A549 (cell line): ENCODE results near the gene CD8B. TPM values are rescaled to one million over a fixed set of nuclear protein-coding genes. Genes with fewer than 3 reads are reported as not detected.

Experiments used
- ATAC-seq, 2 experiments: fragments of 200-7000 bp in 1 of 2; fragments of >200 bp in 1 of 2; cut with Nextera tagmentation in 1 of 2; cut with Tn5 transposase in 1 of 2; 3 replicates each; pipeline versions ENCODE4 v1.8.0 to v1.9.1; 2018 to 2020; ENCODE audit warnings: mild to moderate bottlenecking in 1 of 2, moderate library complexity in 1 of 2
- CTCF ChIA-PET: fragments of 300-600 bp; sonication (Branson Sonifier 250); formaldehyde crosslinking; extraction: SDS; loops from one replicate; lab custom pipeline; 2021; ENCODE audit warnings: antibody characterized with exemption, inconsistent platforms; lab: Yijun Ruan, JAX
- POLR2A ChIA-PET: fragments of 350-600 bp; formaldehyde crosslinking; extraction: SDS; loops from one replicate; lab custom pipeline; 2021; ENCODE audit warnings: antibody characterized with exemption, inconsistent platforms; lab: Yijun Ruan, JAX
- DNase-seq, 2 experiments: peaks; one replicate each; pipeline versions ENCODE4 v3.0.0 to v3.0.0-alpha.2; 2011 to 2016; ENCODE audit warnings: low read depth in 1 of 2, low spot score in 1 of 2
- FAIRE-seq: peaks from 2 replicates; lab custom pipeline; 2011; peaks lifted over from hg19 to GRCh38; lab: Jason Lieb, UNC
- H3K27ac ChIP-seq, 2 experiments: fragments of >200 bp; sonication (Bioruptor Twin); formaldehyde crosslinking; 3 replicates each; pipeline ENCODE4 v1.5.1; 2016 to 2017
- H3K4me1 ChIP-seq: fragments of >200 bp; sonication (Bioruptor Twin); formaldehyde crosslinking; 3 replicates; pipeline ENCODE4 v1.6.1; 2016
- H3K4me2 ChIP-seq: fragments of >200 bp; sonication (Bioruptor Twin); formaldehyde crosslinking; 3 replicates; pipeline ENCODE4 v1.6.1; 2016
- H3K4me3 ChIP-seq: fragments of >200 bp; sonication (Bioruptor Twin); formaldehyde crosslinking; 3 replicates; pipeline ENCODE4 v1.5.1; 2016
- H3K9me3 ChIP-seq: fragments of >200 bp; sonication (Bioruptor Twin); formaldehyde crosslinking; 3 replicates; pipeline ENCODE4 v1.6.1; 2016
- CEBPB ChIP-seq, 2 experiments: fragments of >200 bp in 1 of 2; sonication (Bioruptor Twin) in 1 of 2; formaldehyde crosslinking in 1 of 2; IDR thresholded peaks; 2 replicates each; pipeline ENCODE4 v1.6.1; 2012 to 2016
- EP300 ChIP-seq, 2 experiments: fragments of >200 bp; sonication (Bioruptor Twin); formaldehyde crosslinking; IDR thresholded peaks; 2 replicates in 1 of 2; 3 replicates in 1 of 2; pipeline ENCODE4 v1.6.1; 2016 to 2017
- ESRRA ChIP-seq: fragments of 150-350 bp; IDR thresholded peaks from 2 replicates; pipeline ENCODE4 v1.6.1; 2014; ENCODE audit warnings: mild to moderate bottlenecking, low read length, borderline replicate concordance
- FOSL2 ChIP-seq, 2 experiments: fragments of 450-650 bp in 1 of 2; fragments of >200 bp in 1 of 2; sonication (Bioruptor Twin) in 1 of 2; formaldehyde crosslinking; IDR thresholded peaks; 2 replicates each; pipeline versions ENCODE4 v1.5.0 to v1.6.1; 2016 to 2020; ENCODE audit warnings: mild to moderate bottlenecking in 1 of 2, moderate library complexity in 1 of 2
- HOXA7 ChIP-seq: fragments of 250-450 bp; sonication (Bioruptor Pico); IDR thresholded peaks from 2 replicates; pipeline ENCODE4 v1.5.0; 2020; ENCODE audit warnings: mild to moderate bottlenecking, moderate library complexity
- HOXB13 ChIP-seq: fragments of 250-450 bp; sonication (Bioruptor Pico); IDR thresholded peaks from 2 replicates; pipeline ENCODE4 v1.5.0; 2020; ENCODE audit warnings: low read depth, mild to moderate bottlenecking, moderate library complexity
- JUN ChIP-seq, 2 experiments: fragments of >200 bp; sonication (Bioruptor Twin); formaldehyde crosslinking; IDR thresholded peaks; 2 replicates in 1 of 2; 3 replicates in 1 of 2; pipeline ENCODE4 v1.6.1; 2016 to 2017
- JUNB ChIP-seq: fragments of >200 bp; sonication (Bioruptor Twin); formaldehyde crosslinking; IDR thresholded peaks from 2 replicates; pipeline ENCODE4 v1.6.1; 2016
- MAFK ChIP-seq: fragments of 450-650 bp; IDR thresholded peaks from 2 replicates; pipeline ENCODE4 v1.6.1; 2014; ENCODE audit not compliant: partially characterized antibody
- NFE2L2 ChIP-seq: fragments of 150-350 bp; conservative IDR thresholded peaks from 2 replicates; pipeline ENCODE4 v1.6.1; 2014; ENCODE audit warnings: low read length
- PHF8 ChIP-seq: fragments of 200-600 bp; sonication (generic); IDR thresholded peaks from 2 replicates; pipeline ENCODE4 v1.6.1; 2016; ENCODE audit warnings: low read depth, mild to moderate bottlenecking, antibody characterized with exemption, moderate library complexity, borderline replicate concordance
- POLR2A ChIP-seq: IDR thresholded peaks from 2 replicates; pipeline ENCODE4 v1.6.1; 2012; ENCODE audit warnings: mild to moderate bottlenecking, low read length
- RAD21 ChIP-seq, 2 experiments: fragments of >200 bp in 1 of 2; sonication (Bioruptor Twin) in 1 of 2; formaldehyde crosslinking in 1 of 2; IDR thresholded peaks in 1 of 2; conservative IDR thresholded peaks in 1 of 2; 2 replicates in 1 of 2; 3 replicates in 1 of 2; pipeline ENCODE4 v1.6.1; 2012 to 2018; ENCODE audit warnings: inconsistent platforms in 1 of 2
- RARB ChIP-seq: fragments of 250-450 bp; sonication (Bioruptor Pico); IDR thresholded peaks from 2 replicates; pipeline ENCODE4 v1.8.0; 2021; ENCODE audit warnings: mild to moderate bottlenecking, moderate library complexity
- RFX5 ChIP-seq: fragments of 450-650 bp; IDR thresholded peaks from 2 replicates; pipeline ENCODE4 v1.7.1; 2014; ENCODE audit warnings: antibody characterized with exemption, mild to moderate bottlenecking, moderate library complexity
- SMC3 ChIP-seq: fragments of >200 bp; sonication (Bioruptor Twin); formaldehyde crosslinking; IDR thresholded peaks from 3 replicates; pipeline ENCODE4 v1.6.1; 2018; ENCODE audit warnings: inconsistent platforms
- SREBF2 ChIP-seq: fragments of 450-650 bp; IDR thresholded peaks from 2 replicates; pipeline ENCODE4 v1.6.1; 2014; ENCODE audit warnings: mild to moderate bottlenecking, moderate library complexity
- ZC3H11A ChIP-seq: fragments of 450-650 bp; IDR thresholded peaks from 2 replicates; pipeline ENCODE4 v1.6.1; 2014; ENCODE audit warnings: antibody characterized with exemption, mild to moderate bottlenecking
- WGBS: methylation state at CpG from one replicate; pipeline ENCODE4 v1.1.6; 2017; ENCODE audit errors: missing lambda C conversion rate; 5-methylcytosine and 5-hydroxymethylcytosine counted together
- polyA plus RNA-seq, 4 experiments: library from polyadenylated mRNA; depleted of rRNA in 3 of 4; stranded (reverse); fragments of >200 nt; fragmentation: RNase III in 1 of 4; extraction: RNeasy Plus Mini Kit Qiagen cat#74134 plus additional on column Dnase treatment in 1 of 4; gene quantifications; 2 replicates in 3 of 4; 3 replicates in 1 of 4; pipeline ENCODE4 v1.2.3, GENCODE V29; 2011 to 2017
- TF ChIP-seq, protein P1 (sequence below): fragments of 150-350 bp; IDR thresholded peaks from 2 replicates; pipeline ENCODE4 v1.6.1; 2014; ENCODE audit warnings: low read depth, mild to moderate bottlenecking, low read length
- TF ChIP-seq, protein P2 (sequence below): fragments of 250-450 bp; sonication (Bioruptor Pico); IDR thresholded peaks from 2 replicates; pipeline ENCODE4 v1.5.0; 2020; ENCODE audit warnings: low read depth, mild to moderate bottlenecking, moderate library complexity
- TF ChIP-seq, protein P3 (sequence below): fragments of >200 bp; sonication (Bioruptor Twin); formaldehyde crosslinking; IDR thresholded peaks from 2 replicates; pipeline ENCODE4 v1.6.1; 2016
- TF ChIP-seq, protein P4 (sequence below): fragments of 200-600 bp; sonication (generic); IDR thresholded peaks from 2 replicates; pipeline ENCODE4 v1.6.1; 2016; ENCODE audit warnings: antibody characterized with exemption, mild to moderate bottlenecking, moderate library complexity
- TF ChIP-seq, protein P5 (sequence below): IDR thresholded peaks from 2 replicates; pipeline ENCODE4 v1.6.1; 2012; ENCODE audit warnings: low read depth, borderline replicate concordance
- TF ChIP-seq, protein P6 (sequence below): IDR thresholded peaks from 2 replicates; pipeline ENCODE4 v1.6.1; 2012
- TF ChIP-seq, protein P7 (sequence below): IDR thresholded peaks from 2 replicates; pipeline ENCODE4 v1.6.1; 2012

The CD8B gene
- polyA plus RNA-seq, 2 of the 4 experiments (the other 2 are of a cell fraction): not detected

DNA sequence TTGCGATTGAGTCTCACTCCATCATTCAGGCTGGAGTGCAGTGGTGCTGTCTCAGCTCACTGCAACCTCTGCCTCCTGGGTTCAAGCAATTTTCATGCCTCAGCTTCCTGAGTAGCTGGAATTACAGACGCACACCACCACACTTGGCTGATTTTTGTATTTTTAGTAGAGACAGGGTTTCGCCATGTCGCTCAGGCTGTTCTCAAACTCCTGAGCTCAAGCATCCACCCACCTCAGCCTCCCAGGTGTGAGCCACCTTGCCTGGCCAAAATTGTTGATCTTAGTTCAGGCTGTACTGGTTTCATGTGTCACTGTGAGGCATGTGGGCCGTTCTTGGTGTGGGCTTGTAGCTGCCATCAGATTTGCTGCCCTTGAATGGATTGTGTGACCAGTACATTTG, 89.1 kb downstream of the CD8B start:
- Histone ChIP-seq H3K27ac (no peak overlapping the region), H3K4me1 (no peaks in the 10 kb centered on the region), H3K9me3 (no peaks in the 10 kb centered on the region), H3K4me2 (no peak overlapping the region), H3K4me3 (no peak overlapping the region)
- ChIA-PET POLR2A (no interaction called here), CTCF (interaction anchor here (1.2 kb wide), 1 partner anchor 9 kb away, joined by 3 read pairs; no protein-coding TSS in a partner anchor)
- FAIRE-seq (no peak), DNase-seq (no peak), ATAC-seq (no peak)
- TF ChIP-seq JUN (IDR thresholded peaks at IDR 0.05) (no peak), HOXA7 (CRISPR knock-in tag) (no peak), FOSL2 (IDR thresholded peaks at IDR 0.05) (no peak), FOSL2 (CRISPR knock-in tag; IDR thresholded peaks at IDR 0.05) (no peak), HOXB13 (no peak), MAFK (no peak)
- TF ChIP-seq, protein P1, sequence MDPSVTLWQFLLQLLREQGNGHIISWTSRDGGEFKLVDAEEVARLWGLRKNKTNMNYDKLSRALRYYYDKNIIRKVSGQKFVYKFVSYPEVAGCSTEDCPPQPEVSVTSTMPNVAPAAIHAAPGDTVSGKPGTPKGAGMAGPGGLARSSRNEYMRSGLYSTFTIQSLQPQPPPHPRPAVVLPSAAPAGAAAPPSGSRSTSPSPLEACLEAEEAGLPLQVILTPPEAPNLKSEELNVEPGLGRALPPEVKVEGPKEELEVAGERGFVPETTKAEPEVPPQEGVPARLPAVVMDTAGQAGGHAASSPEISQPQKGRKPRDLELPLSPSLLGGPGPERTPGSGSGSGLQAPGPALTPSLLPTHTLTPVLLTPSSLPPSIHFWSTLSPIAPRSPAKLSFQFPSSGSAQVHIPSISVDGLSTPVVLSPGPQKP: no peak
- 96% methylated on average over 5 of the region's 5 CpGs for WGBS

DNA sequence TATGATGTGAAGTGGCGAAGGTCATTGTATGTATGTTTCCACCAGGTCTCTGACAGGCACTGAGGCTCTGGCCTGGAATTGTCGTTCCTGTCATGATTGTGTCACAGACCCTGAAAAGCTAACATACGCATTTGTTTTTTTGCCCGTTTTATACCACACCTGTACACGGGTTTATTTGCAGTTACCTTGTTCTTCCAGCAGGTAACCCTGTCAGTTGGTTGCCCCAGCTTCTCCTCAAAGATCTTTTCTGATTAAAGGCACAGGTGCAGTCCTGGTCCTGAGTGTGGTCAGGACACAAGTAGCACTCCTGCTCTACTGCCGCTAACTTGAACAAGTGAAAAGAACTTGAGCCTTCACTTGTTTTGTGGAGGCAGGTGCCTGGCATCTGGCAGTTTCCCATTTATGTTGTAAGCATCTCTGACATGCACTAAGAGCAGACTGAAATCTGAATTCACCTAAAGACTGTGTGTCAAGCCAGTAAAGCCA, 90.8 kb downstream of the CD8B start:
- Histone ChIP-seq H3K4me3 (no peak overlapping the region), H3K9me3 (no peaks in the 10 kb centered on the region), H3K4me1 (no peaks in the 10 kb centered on the region), H3K27ac (no peak overlapping the region), H3K4me2 (no peak overlapping the region)
- ChIA-PET POLR2A (no interaction called here), CTCF (interaction anchor here (0.9 to 1.3 kb wide), 3 partner anchors 30 to 252 kb away, joined by 3 to 4 read pairs (median 3); no protein-coding TSS in a partner anchor)
- 90% methylated on average over 6 of the region's 6 CpGs for WGBS
- ATAC-seq (no peak), FAIRE-seq (no peak), DNase-seq (no peak)
- TF ChIP-seq, protein P2, sequence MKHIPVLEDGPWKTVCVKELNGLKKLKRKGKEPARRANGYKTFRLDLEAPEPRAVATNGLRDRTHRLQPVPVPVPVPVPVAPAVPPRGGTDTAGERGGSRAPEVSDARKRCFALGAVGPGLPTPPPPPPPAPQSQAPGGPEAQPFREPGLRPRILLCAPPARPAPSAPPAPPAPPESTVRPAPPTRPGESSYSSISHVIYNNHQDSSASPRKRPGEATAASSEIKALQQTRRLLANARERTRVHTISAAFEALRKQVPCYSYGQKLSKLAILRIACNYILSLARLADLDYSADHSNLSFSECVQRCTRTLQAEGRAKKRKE (CRISPR knock-in tag): no peak
- TF ChIP-seq, protein P3, sequence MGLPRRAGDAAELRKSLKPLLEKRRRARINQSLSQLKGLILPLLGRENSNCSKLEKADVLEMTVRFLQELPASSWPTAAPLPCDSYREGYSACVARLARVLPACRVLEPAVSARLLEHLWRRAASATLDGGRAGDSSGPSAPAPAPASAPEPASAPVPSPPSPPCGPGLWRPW: no peak
- no peak for TF ChIP-seq PHF8
- TF ChIP-seq POLR2A: no peak
- TF ChIP-seq, protein P4, sequence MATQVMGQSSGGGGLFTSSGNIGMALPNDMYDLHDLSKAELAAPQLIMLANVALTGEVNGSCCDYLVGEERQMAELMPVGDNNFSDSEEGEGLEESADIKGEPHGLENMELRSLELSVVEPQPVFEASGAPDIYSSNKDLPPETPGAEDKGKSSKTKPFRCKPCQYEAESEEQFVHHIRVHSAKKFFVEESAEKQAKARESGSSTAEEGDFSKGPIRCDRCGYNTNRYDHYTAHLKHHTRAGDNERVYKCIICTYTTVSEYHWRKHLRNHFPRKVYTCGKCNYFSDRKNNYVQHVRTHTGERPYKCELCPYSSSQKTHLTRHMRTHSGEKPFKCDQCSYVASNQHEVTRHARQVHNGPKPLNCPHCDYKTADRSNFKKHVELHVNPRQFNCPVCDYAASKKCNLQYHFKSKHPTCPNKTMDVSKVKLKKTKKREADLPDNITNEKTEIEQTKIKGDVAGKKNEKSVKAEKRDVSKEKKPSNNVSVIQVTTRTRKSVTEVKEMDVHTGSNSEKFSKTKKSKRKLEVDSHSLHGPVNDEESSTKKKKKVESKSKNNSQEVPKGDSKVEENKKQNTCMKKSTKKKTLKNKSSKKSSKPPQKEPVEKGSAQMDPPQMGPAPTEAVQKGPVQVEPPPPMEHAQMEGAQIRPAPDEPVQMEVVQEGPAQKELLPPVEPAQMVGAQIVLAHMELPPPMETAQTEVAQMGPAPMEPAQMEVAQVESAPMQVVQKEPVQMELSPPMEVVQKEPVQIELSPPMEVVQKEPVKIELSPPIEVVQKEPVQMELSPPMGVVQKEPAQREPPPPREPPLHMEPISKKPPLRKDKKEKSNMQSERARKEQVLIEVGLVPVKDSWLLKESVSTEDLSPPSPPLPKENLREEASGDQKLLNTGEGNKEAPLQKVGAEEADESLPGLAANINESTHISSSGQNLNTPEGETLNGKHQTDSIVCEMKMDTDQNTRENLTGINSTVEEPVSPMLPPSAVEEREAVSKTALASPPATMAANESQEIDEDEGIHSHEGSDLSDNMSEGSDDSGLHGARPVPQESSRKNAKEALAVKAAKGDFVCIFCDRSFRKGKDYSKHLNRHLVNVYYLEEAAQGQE: no peak
- no peak for TF ChIP-seq EP300 (IDR thresholded peaks at IDR 0.05)
- TF ChIP-seq ESRRA: no peak
- no peak for TF ChIP-seq JUNB
- no peak for TF ChIP-seq RFX5
- TF ChIP-seq, protein P5, sequence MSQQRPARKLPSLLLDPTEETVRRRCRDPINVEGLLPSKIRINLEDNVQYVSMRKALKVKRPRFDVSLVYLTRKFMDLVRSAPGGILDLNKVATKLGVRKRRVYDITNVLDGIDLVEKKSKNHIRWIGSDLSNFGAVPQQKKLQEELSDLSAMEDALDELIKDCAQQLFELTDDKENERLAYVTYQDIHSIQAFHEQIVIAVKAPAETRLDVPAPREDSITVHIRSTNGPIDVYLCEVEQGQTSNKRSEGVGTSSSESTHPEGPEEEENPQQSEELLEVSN: no peak
- no peak for TF ChIP-seq RAD21 (conservative IDR thresholded peaks at IDR 0.05 in 1 of 2, IDR thresholded peaks at IDR 0.05 in 1 of 2)
- no peak for TF ChIP-seq NFE2L2
- TF ChIP-seq CEBPB (IDR thresholded peaks at IDR 0.05): no peak
- TF ChIP-seq ZC3H11A: no peak
- TF ChIP-seq RARB (CRISPR knock-in tag): no peak
- TF ChIP-seq, protein P6, sequence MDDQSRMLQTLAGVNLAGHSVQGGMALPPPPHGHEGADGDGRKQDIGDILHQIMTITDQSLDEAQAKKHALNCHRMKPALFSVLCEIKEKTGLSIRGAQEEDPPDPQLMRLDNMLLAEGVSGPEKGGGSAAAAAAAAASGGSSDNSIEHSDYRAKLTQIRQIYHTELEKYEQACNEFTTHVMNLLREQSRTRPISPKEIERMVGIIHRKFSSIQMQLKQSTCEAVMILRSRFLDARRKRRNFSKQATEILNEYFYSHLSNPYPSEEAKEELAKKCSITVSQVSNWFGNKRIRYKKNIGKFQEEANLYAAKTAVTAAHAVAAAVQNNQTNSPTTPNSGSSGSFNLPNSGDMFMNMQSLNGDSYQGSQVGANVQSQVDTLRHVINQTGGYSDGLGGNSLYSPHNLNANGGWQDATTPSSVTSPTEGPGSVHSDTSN: no peak
- TF ChIP-seq, protein P7, sequence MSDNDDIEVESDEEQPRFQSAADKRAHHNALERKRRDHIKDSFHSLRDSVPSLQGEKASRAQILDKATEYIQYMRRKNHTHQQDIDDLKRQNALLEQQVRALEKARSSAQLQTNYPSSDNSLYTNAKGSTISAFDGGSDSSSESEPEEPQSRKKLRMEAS: no peak
- TF ChIP-seq SREBF2: no peak
- no peak for TF ChIP-seq SMC3
